ENCODE results near the gene DENND1B.

Gene DENND1B

GRCh38 chr1:197470330-197470729, 304.9 kb downstream of the DENND1B start:
- no peak for FAIRE-seq
- TF ChIP-seq POLR2A (IDR thresholded peaks at IDR 0.05; ENCODE audit: low read depth, low read length), result no peak
- no peak for DNase-seq (ENCODE audit: insufficient read length, low spot score)

DNA sequence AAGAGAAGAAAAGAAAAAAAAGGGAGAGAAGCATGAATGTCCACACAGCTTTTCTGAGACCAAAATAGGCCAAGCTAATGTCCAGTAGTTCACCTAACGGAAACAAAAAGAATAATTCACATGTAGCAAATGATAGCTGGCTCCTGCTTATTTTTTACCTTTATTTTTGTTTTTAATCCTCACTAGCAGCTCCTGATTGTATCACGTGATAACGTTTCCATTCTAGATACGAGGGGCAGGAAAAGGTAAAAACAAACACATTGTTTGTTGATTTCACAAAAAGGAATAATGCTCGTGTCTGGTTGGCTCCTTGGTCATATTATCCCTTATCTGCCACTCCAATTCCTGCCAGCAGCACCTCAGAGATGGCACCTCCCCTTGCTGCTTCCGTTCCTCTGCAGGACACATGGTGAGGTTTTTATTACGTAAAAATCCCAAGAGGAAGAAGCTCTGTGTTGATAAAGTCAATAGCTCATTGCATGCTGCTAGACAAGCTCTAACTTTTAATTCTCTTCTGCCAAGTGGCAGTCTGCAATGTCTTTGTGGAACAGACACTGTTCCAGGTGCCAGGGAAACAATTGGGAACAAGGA, 305.6 kb downstream of the DENND1B start:
- FAIRE-seq (no peak), DNase-seq (ENCODE audit: insufficient read length, low spot score) (no peak)
- no peak for TF ChIP-seq POLR2A (IDR thresholded peaks at IDR 0.05; ENCODE audit: low read depth, low read length)

DNA sequence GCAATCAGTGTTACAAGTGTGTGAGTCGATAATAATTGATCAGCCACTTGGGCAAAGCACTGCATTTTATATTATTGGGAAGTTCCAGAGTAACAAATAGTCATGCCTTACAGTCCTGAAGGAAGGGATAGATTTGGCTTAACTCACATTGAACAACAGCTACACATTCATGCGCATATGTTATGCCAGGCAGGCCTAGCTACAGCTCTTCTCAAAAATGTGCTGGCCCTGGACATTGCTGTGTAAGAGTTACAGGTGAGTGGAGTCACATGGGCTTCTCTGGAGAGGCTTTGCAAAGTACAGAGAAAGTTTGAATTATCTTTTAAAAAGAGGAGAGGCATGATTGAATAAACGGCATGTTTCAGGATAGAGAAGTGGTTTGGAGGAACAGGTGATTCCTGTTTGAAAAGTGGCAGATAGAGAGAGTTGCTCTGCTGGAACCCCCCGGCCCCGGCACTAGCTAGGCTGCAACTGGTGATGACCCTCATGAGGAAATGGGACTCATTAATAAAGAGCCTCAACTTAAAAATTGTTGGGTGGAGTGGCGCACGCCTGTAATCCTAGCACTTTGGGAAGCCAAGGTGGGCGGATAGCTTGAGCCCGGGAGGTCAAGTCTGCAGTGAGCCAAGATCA, 306.6 kb downstream of the DENND1B start:
- DNase-seq (ENCODE audit: insufficient read length, low spot score), result no peak
- FAIRE-seq, result no peak
- TF ChIP-seq POLR2A (IDR thresholded peaks at IDR 0.05; ENCODE audit: low read depth, low read length), result no peak

DNA sequence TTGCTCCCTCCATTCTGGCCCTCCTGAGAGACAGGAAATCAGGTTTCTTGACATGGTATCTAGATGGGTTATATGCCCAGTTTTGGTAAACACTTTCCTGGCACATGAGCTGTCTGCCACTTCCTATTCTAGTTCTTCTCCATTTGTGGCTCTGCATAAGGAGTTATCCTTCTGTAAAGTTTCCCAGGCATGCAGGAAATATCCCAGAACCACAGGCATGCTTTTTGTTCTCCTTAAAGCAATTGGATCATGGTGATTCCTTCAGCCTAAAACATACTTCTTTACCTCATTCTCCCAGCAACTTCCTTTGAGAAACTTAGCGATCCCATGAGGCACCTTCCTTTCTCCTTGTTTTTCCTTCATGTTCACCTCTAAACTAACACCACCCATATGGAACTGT, 307.4 kb downstream of the DENND1B start:
- no peak for DNase-seq (ENCODE audit: insufficient read length, low spot score)
- TF ChIP-seq POLR2A (IDR thresholded peaks at IDR 0.05; ENCODE audit: low read depth, low read length), result no peak
- FAIRE-seq, result no peak

GRCh38 chr1:197466813-197467212, 308.5 kb downstream of the DENND1B start:
- FAIRE-seq (no peak), DNase-seq (ENCODE audit: insufficient read length, low spot score) (no peak)
- TF ChIP-seq POLR2A (IDR thresholded peaks at IDR 0.05; ENCODE audit: low read depth, low read length), result no peak

GRCh38 chr1:197465528-197466327, 309.6 kb downstream of the DENND1B start:
- FAIRE-seq, result no peak
- DNase-seq (ENCODE audit: insufficient read length, low spot score), result no peak
- TF ChIP-seq POLR2A (IDR thresholded peaks at IDR 0.05; ENCODE audit: low read depth, low read length), result no peak

GRCh38 chr1:197464044-197464443, 311.2 kb downstream of the DENND1B start:
- DNase-seq (ENCODE audit: insufficient read length, low spot score) (no peak), FAIRE-seq (no peak)
- TF ChIP-seq POLR2A (IDR thresholded peaks at IDR 0.05; ENCODE audit: low read depth, low read length), result no peak

DNA sequence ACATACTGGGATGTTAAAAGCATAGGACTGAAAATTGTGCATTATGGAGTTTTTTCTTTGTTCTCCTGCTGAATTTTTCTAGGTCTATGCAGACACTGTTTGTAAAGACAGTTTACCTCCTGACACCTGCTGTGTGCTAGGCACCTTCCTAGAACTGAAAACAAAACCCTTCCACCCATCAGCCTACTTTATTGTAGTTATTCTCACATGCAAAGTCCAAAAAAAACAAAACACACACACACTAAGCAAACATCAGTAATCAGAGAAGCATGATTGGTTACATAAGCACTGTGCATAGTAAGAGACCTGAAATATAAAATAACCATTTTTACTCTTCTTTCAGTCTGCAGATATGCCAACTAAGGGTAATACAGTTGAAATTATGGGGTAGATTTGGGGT, 312.1 kb downstream of the DENND1B start:
- FAIRE-seq (no peak), DNase-seq (ENCODE audit: insufficient read length, low spot score) (no peak)
- TF ChIP-seq POLR2A (IDR thresholded peaks at IDR 0.05; ENCODE audit: low read depth, low read length), result no peak

GRCh38 chr1:197462539-197462938, 312.7 kb downstream of the DENND1B start:
- no peak for DNase-seq (ENCODE audit: insufficient read length, low spot score)
- FAIRE-seq, result no peak
- TF ChIP-seq POLR2A (IDR thresholded peaks at IDR 0.05; ENCODE audit: low read depth, low read length), result no peak
